ENCODE data around the gene PALD1. TPM values are rescaled to one million over a fixed set of nuclear protein-coding genes. Genes with fewer than 3 reads are reported as not detected.

PALD1 gene
- total and polyA plus RNA-seq, 2 experiments from 2014 or later = 11.9 to 58.2 TPM

DNA sequence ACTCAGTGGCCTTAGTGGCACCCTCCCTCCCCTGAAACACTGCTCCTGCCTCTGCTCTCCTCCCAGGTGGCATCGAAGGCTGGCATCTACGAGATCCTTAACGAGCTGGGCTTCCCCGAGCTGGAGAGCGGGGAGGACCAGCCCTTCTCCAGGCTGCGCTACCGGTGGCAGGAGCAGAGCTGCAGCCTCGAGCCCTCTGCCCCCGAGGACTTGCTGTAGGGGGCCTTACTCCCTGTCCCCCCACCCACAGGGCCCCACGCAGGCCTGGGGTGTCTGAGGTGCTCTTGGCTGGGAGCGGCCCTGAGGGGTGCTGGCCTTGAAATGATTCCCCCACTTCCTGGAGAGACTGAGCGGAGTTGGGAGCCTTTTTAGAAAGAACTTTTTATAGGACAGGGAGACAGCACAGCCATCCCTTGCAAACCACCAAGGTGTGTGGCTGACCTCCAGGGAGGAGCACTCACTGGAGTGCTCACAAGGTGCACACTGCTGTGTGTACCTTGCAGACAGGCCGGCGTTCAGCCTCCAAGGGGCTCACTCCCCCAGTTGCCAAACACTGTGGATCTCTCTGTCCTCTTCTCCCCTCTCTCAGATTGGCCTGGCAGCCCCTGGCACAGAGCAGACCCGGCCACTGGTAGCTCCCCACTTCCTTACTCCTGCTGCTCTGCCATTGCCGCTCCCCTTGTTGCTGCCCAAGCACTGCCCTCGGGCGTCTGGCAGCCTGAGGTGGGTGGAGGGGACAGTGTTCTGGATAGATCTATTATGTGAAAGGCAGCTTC is 88.1 kb downstream of the PALD1 start (continued):
- TF ChIP-seq, protein P1, sequence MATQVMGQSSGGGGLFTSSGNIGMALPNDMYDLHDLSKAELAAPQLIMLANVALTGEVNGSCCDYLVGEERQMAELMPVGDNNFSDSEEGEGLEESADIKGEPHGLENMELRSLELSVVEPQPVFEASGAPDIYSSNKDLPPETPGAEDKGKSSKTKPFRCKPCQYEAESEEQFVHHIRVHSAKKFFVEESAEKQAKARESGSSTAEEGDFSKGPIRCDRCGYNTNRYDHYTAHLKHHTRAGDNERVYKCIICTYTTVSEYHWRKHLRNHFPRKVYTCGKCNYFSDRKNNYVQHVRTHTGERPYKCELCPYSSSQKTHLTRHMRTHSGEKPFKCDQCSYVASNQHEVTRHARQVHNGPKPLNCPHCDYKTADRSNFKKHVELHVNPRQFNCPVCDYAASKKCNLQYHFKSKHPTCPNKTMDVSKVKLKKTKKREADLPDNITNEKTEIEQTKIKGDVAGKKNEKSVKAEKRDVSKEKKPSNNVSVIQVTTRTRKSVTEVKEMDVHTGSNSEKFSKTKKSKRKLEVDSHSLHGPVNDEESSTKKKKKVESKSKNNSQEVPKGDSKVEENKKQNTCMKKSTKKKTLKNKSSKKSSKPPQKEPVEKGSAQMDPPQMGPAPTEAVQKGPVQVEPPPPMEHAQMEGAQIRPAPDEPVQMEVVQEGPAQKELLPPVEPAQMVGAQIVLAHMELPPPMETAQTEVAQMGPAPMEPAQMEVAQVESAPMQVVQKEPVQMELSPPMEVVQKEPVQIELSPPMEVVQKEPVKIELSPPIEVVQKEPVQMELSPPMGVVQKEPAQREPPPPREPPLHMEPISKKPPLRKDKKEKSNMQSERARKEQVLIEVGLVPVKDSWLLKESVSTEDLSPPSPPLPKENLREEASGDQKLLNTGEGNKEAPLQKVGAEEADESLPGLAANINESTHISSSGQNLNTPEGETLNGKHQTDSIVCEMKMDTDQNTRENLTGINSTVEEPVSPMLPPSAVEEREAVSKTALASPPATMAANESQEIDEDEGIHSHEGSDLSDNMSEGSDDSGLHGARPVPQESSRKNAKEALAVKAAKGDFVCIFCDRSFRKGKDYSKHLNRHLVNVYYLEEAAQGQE (IDR thresholded peaks at IDR 0.05; ENCODE audit: unreplicated experiment) = no peak
- TF ChIP-seq, protein P2, sequence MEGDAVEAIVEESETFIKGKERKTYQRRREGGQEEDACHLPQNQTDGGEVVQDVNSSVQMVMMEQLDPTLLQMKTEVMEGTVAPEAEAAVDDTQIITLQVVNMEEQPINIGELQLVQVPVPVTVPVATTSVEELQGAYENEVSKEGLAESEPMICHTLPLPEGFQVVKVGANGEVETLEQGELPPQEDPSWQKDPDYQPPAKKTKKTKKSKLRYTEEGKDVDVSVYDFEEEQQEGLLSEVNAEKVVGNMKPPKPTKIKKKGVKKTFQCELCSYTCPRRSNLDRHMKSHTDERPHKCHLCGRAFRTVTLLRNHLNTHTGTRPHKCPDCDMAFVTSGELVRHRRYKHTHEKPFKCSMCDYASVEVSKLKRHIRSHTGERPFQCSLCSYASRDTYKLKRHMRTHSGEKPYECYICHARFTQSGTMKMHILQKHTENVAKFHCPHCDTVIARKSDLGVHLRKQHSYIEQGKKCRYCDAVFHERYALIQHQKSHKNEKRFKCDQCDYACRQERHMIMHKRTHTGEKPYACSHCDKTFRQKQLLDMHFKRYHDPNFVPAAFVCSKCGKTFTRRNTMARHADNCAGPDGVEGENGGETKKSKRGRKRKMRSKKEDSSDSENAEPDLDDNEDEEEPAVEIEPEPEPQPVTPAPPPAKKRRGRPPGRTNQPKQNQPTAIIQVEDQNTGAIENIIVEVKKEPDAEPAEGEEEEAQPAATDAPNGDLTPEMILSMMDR (conservative IDR thresholded peaks at IDR 0.05; ENCODE audit: low read depth in 2 of 2) = no peak
- TF ChIP-seq ZNF331 (CRISPR knock-in tag; IDR thresholded peaks at IDR 0.05; ENCODE audit: low read depth) = no peak
- TF ChIP-seq, protein P3, sequence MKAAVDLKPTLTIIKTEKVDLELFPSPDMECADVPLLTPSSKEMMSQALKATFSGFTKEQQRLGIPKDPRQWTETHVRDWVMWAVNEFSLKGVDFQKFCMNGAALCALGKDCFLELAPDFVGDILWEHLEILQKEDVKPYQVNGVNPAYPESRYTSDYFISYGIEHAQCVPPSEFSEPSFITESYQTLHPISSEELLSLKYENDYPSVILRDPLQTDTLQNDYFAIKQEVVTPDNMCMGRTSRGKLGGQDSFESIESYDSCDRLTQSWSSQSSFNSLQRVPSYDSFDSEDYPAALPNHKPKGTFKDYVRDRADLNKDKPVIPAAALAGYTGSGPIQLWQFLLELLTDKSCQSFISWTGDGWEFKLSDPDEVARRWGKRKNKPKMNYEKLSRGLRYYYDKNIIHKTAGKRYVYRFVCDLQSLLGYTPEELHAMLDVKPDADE (IDR thresholded peaks at IDR 0.05) = no peak
- no peak for TF ChIP-seq ZNF114 (CRISPR knock-in tag; IDR thresholded peaks at IDR 0.05)
- no peak for TF ChIP-seq STAT1 (IDR thresholded peaks at IDR 0.05; ENCODE audit: unreplicated experiment)
- no peak for TF ChIP-seq CREB1 (CRISPR knock-in tag; IDR thresholded peaks at IDR 0.05; ENCODE audit: low read depth)
- TF ChIP-seq EZH2 (IDR thresholded peaks at IDR 0.05; ENCODE audit: low read depth, unreplicated experiment) = no peak
- TF ChIP-seq NANOG (IDR thresholded peaks at IDR 0.05; ENCODE audit: borderline replicate concordance) = no peak

DNA sequence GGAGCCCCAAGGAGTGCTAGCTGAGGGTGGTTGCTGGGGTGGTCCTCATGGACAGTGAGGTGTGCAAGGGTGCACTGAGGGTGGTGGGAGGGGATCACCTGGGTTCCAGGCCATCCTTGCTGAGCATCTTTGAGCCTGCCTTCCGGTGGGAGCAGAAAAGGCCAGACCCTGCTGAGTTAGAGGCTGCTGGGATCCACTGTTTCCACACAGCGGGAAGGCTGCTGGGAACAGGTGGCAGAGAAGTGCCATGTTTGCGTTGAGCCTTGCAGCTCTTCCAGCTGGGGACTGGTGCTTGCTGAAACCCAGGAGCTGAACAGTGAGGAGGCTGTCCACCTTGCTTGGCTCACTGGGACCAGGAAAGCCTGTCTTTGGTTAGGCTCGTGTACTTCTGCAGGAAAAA is 89.0 kb downstream of the PALD1 start:
- peaks cover 8% of the 10 kb centered on the region for H3K27me3 Mint-ChIP-seq (ENCODE audit: insufficient read depth, low read depth, poor library complexity)
- H3K36me3 ChIP-seq (ENCODE audit: insufficient read depth) = no peaks in the 10 kb centered on the region
- peaks cover 4% of the 10 kb centered on the region; the same call in 1 of the 3 replicates for H3K36me3 Mint-ChIP-seq (ENCODE audit: low read depth)
- no peak overlapping the region for H3K27ac ChIP-seq (ENCODE audit: low read depth)
- no peak overlapping the region for H3K4me3 ChIP-seq
- H3K79me2 ChIP-seq (replicated peaks; ENCODE audit: insufficient read depth) = no peaks in the 10 kb centered on the region
- no peaks in the 10 kb centered on the region for H3F3A ChIP-seq (replicated peaks; ENCODE audit: low read depth)
- H3K27me3 ChIP-seq (ENCODE audit: insufficient read depth) = no peaks in the 10 kb centered on the region
- H3K4me2 ChIP-seq = no peak overlapping the region
- ATAC-seq (no peak), DNase-seq (ENCODE audit: low spot score) (no peak)
- no peaks in the 10 kb centered on the region for H3K9me2 ChIP-seq (ENCODE audit: insufficient read depth)
- H4K20me1 ChIP-seq (replicated peaks; ENCODE audit: insufficient read depth) = no peaks in the 10 kb centered on the region
- H3K4me1 ChIP-seq (ENCODE audit: insufficient read depth) = no peaks in the 10 kb centered on the region
- no peaks in the 10 kb centered on the region for H3K9me3 Mint-ChIP-seq
- H3K27ac Mint-ChIP-seq = no peak overlapping the region
- no peak overlapping the region for H3K4me3 Mint-ChIP-seq
- H3K4me1 Mint-ChIP-seq = no peaks in the 10 kb centered on the region
- H2AFZ ChIP-seq = no peak overlapping the region
- TF ChIP-seq, protein P3 (IDR thresholded peaks at IDR 0.05) = no peak
- TF ChIP-seq, protein P2 (conservative IDR thresholded peaks at IDR 0.05; ENCODE audit: low read depth in 2 of 2) = no peak
- TF ChIP-seq JUNB (IDR thresholded peaks at IDR 0.05; ENCODE audit: unreplicated experiment) = no peak
